A673 (cell line): ENCODE results near the gene DNAJB6.

ENCODE experiments used
- EZH2 ChIP-seq: fragments of 200-600 bp; sonication (generic); IDR thresholded peaks from 2 replicates; pipeline ENCODE4 v1.6.1; 2017; ENCODE audit warnings: borderline replicate concordance, low read depth, mild to moderate bottlenecking, mixed read lengths, antibody characterized with exemption, low read length; ENCODE audit not compliant: poor library complexity, severe bottlenecking
- TF ChIP-seq, protein P1 (sequence below): fragments of 300-800, 200-600 bp; sonication (generic); conservative IDR thresholded peaks from 2 replicates; pipeline ENCODE4 v1.5.1; 2017; ENCODE audit warnings: low read depth, mild to moderate bottlenecking, antibody characterized with exemption, low read length, moderate library complexity, mixed read lengths

DNA sequence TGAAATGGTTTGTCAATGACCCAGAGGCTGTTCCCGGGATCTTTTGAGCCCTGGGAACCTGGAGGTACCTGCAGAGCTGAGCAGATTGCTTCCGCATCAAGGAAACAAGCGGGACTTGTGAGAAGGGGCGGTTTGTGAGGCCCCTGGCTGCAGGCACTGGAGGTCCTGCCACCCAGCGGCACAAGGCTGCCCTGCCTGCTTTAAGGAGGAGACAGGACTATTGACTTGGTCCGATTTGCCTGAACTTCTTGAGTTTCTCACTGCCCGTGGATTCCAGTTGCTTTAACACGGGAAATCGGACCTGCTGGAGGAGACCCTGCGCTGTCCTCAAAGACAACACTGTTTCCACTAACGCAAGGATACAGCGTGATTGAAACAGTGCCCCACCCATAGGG is 130.1 kb downstream of the DNAJB6 start:
- TF ChIP-seq, protein P1, sequence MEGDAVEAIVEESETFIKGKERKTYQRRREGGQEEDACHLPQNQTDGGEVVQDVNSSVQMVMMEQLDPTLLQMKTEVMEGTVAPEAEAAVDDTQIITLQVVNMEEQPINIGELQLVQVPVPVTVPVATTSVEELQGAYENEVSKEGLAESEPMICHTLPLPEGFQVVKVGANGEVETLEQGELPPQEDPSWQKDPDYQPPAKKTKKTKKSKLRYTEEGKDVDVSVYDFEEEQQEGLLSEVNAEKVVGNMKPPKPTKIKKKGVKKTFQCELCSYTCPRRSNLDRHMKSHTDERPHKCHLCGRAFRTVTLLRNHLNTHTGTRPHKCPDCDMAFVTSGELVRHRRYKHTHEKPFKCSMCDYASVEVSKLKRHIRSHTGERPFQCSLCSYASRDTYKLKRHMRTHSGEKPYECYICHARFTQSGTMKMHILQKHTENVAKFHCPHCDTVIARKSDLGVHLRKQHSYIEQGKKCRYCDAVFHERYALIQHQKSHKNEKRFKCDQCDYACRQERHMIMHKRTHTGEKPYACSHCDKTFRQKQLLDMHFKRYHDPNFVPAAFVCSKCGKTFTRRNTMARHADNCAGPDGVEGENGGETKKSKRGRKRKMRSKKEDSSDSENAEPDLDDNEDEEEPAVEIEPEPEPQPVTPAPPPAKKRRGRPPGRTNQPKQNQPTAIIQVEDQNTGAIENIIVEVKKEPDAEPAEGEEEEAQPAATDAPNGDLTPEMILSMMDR, result no peak
- TF ChIP-seq EZH2, result no peak
